Glutamatergic neuron (in vitro differentiated cells): ENCODE results near the gene GRIK4. TPM values are rescaled to one million over a fixed set of nuclear protein-coding genes. Genes with fewer than 3 reads are reported as not detected.
A peak's percentile ranks its signal among the peaks of the same experiment; 100 is the strongest.

Experiments
- DNase-seq: peaks from one replicate; pipeline ENCODE4 v3.0.0; 2022
- H3K27ac Mint-ChIP-seq: one replicate; pipeline ENCODE4 v1.8.0; 2020; ENCODE audit warnings: mild to moderate bottlenecking, mixed read lengths, inconsistent platforms; ENCODE audit not compliant: unreplicated experiment
- H3K27me3 Mint-ChIP-seq: one replicate; pipeline ENCODE4 v1.8.0; 2020; ENCODE audit warnings: mild to moderate bottlenecking, moderate library complexity, mixed read lengths, inconsistent platforms; ENCODE audit not compliant: unreplicated experiment
- H3K36me3 Mint-ChIP-seq: one replicate; pipeline ENCODE4 v1.8.0; 2020; ENCODE audit warnings: mild to moderate bottlenecking, mixed read lengths, inconsistent platforms; ENCODE audit not compliant: unreplicated experiment
- H3K4me1 Mint-ChIP-seq: one replicate; pipeline ENCODE4 v1.8.0; 2020; ENCODE audit warnings: mild to moderate bottlenecking, low read depth, mixed read lengths, inconsistent platforms; ENCODE audit not compliant: unreplicated experiment
- H3K4me3 Mint-ChIP-seq: one replicate; pipeline ENCODE4 v1.8.0; 2020; ENCODE audit warnings: mild to moderate bottlenecking, mixed read lengths, inconsistent platforms; ENCODE audit not compliant: unreplicated experiment
- H3K9me3 Mint-ChIP-seq: one replicate; pipeline ENCODE4 v1.8.0; 2020; ENCODE audit warnings: mild to moderate bottlenecking, moderate library complexity, mixed read lengths, inconsistent platforms; ENCODE audit not compliant: unreplicated experiment
- CTCF ChIP-seq: fragments of 200-600 bp; sonication (generic); IDR thresholded peaks from one replicate; pipeline ENCODE4 v1.5.0; 2021; ENCODE audit not compliant: partially characterized antibody, unreplicated experiment
- total RNA-seq: library from RNA; stranded (reverse); fragmentation: NEBNext Ultra II Directional; extraction: Animal tissue kit (Norgen Biotek cat#: 25700); gene quantifications from one replicate; pipeline ENCODE4 v1.2.1, GENCODE V29; 2021; ENCODE audit not compliant: unreplicated experiment

The GRIK4 gene
- total RNA-seq, 1 donor from 2014 or later, result 3.6 TPM

- peak overlapping the region; percentile 84 for H3K4me3 Mint-ChIP-seq
- H3K27me3 Mint-ChIP-seq, result peaks cover 8% of the 10 kb centered on the region
- H3K27ac Mint-ChIP-seq, result peak overlapping the region; percentile 68
- peaks cover 3% of the 10 kb centered on the region for H3K9me3 Mint-ChIP-seq
- H3K36me3 Mint-ChIP-seq, result no peaks in the 10 kb centered on the region
- peaks cover 25% of the 10 kb centered on the region for H3K4me1 Mint-ChIP-seq
- no peak for TF ChIP-seq CTCF
- no peak for DNase-seq
Measured at GRCh38 chr11:120565466-120566155, 54.1 kb downstream of the GRIK4 start.

- no peak overlapping the region for H3K4me3 Mint-ChIP-seq
Measured at GRCh38 chr11:120566176-120566575, 54.6 kb downstream of the GRIK4 start.

GRCh38 chr11:120568572-120569307 is 57.2 kb downstream of the GRIK4 start:
- no peak for DNase-seq

More at GRCh38 chr11:120566176-120566575, 54.6 kb downstream of the GRIK4 start:
- no peak overlapping the region for H3K27ac Mint-ChIP-seq
- H3K36me3 Mint-ChIP-seq, result peaks cover 5% of the 10 kb centered on the region
- H3K9me3 Mint-ChIP-seq, result peaks cover 3% of the 10 kb centered on the region
- peaks cover 8% of the 10 kb centered on the region for H3K27me3 Mint-ChIP-seq
- TF ChIP-seq CTCF, result no peak
- H3K4me1 Mint-ChIP-seq, result peaks cover 24% of the 10 kb centered on the region
- DNase-seq, result no peak

GRCh38 chr11:120569861-120570260 is 58.3 kb downstream of the GRIK4 start:
- Mint-ChIP-seq H3K36me3 (peaks cover 17% of the 10 kb centered on the region), H3K27me3 (peaks cover 7% of the 10 kb centered on the region), H3K27ac (no peak overlapping the region), H3K9me3 (no peaks in the 10 kb centered on the region), H3K4me1 (peaks cover 7% of the 10 kb centered on the region), H3K4me3 (no peak overlapping the region)
- no peak for DNase-seq
- TF ChIP-seq CTCF, result no peak

More at GRCh38 chr11:120568572-120569307, 57.2 kb downstream of the GRIK4 start:
- no peaks in the 10 kb centered on the region for H3K9me3 Mint-ChIP-seq
- no peak for TF ChIP-seq CTCF
- H3K27ac Mint-ChIP-seq, result no peak overlapping the region
- peaks cover 5% of the 10 kb centered on the region for H3K27me3 Mint-ChIP-seq
- peaks cover 17% of the 10 kb centered on the region for H3K36me3 Mint-ChIP-seq
- H3K4me1 Mint-ChIP-seq, result peaks cover 7% of the 10 kb centered on the region
- H3K4me3 Mint-ChIP-seq, result no peak overlapping the region

- no peak for DNase-seq
- H3K9me3 Mint-ChIP-seq, result no peaks in the 10 kb centered on the region
- H3K27ac Mint-ChIP-seq, result no peak overlapping the region
- H3K36me3 Mint-ChIP-seq, result peaks cover 17% of the 10 kb centered on the region
- TF ChIP-seq CTCF, result no peak
- no peak overlapping the region for H3K4me3 Mint-ChIP-seq
- peaks cover 7% of the 10 kb centered on the region for H3K27me3 Mint-ChIP-seq
- no peaks in the 10 kb centered on the region for H3K4me1 Mint-ChIP-seq
Measured at GRCh38 chr11:120571476-120571875, 59.9 kb downstream of the GRIK4 start.
